Suprapubic skin (tissue), 4 donors: ENCODE measurements around the gene IQSEC3. TPM values are rescaled to one million over a fixed set of nuclear protein-coding genes. Genes with fewer than 3 reads are reported as not detected.

Experiments
- DNase-seq, 2 donors: peaks; one replicate each; pipeline ENCODE4 v3.0.0-alpha.2; 2019; ENCODE audit warnings: low spot score in 2 of 2
- H3K27ac ChIP-seq: fragments of 200-600 bp; sonication (generic); one replicate; pipeline ENCODE4 v1.5.1; 2019
- H3K27me3 ChIP-seq: fragments of 200-600 bp; sonication (generic); one replicate; pipeline ENCODE4 v1.5.1; 2019
- H3K36me3 ChIP-seq: fragments of 200-600 bp; sonication (generic); one replicate; pipeline ENCODE4 v1.5.1; 2019
- H3K4me1 ChIP-seq: fragments of 200-600 bp; sonication (generic); one replicate; pipeline ENCODE4 v1.5.1; 2019
- H3K4me3 ChIP-seq: fragments of 200-600 bp; sonication (generic); one replicate; pipeline ENCODE4 v1.5.1; 2019; ENCODE audit warnings: mild to moderate bottlenecking
- H3K9me3 ChIP-seq: fragments of 200-600 bp; sonication (generic); one replicate; pipeline ENCODE4 v1.5.1; 2019
- CTCF ChIP-seq, 2 donors: fragments of 200-600 bp in 1 of 2; fragments of 450-650 bp in 1 of 2; sonication (generic) in 1 of 2; IDR thresholded peaks; one replicate each; pipeline ENCODE4 v1.5.1; 2016 to 2019; ENCODE audit warnings: antibody characterized with exemption in 2 of 2, mild to moderate bottlenecking in 1 of 2, moderate library complexity in 1 of 2
- EP300 ChIP-seq: sonication (generic); formaldehyde crosslinking; IDR thresholded peaks from one replicate; pipeline ENCODE4 v1.6.1; 2017; ENCODE audit warnings: antibody characterized with exemption
- POLR2A ChIP-seq, 2 donors: fragments of 450-650 bp; IDR thresholded peaks; one replicate each; pipeline ENCODE4 v1.6.1; 2017; ENCODE audit warnings: antibody characterized with exemption in 2 of 2, mild to moderate bottlenecking in 2 of 2, moderate library complexity in 2 of 2
- POLR2AphosphoS5 ChIP-seq, 3 donors: sonication (generic); formaldehyde crosslinking; IDR thresholded peaks; one replicate each; pipeline ENCODE4 v1.6.1; 2017; ENCODE audit warnings: antibody characterized with exemption in 3 of 3
- WGBS: methylation state at CpG from one replicate; pipeline ENCODE4 v1.1.5; 2018; 5-methylcytosine and 5-hydroxymethylcytosine counted together
- total RNA-seq, 4 donors: library from RNA; depleted of rRNA; stranded (reverse); fragments of >200 nt; gene quantifications; one replicate each; pipeline ENCODE4 v1.1.0, GENCODE V29; 2016

The IQSEC3 gene
- total RNA-seq, 4 donors from 2014 or later, result 0.18 to 0.21 TPM; not detected in 2

GRCh38 chr12:167959-168600 is 101.5 kb downstream of the IQSEC3 start:
- no peak for DNase-seq
- no peak for TF ChIP-seq EP300
- no peak for TF ChIP-seq CTCF (IDR thresholded peaks at IDR 0.05)
- TF ChIP-seq POLR2AphosphoS5 (IDR thresholded peaks at IDR 0.05), result no peak
- no peak for TF ChIP-seq POLR2A (IDR thresholded peaks at IDR 0.05)

GRCh38 chr12:168763-169525 is 102.4 kb downstream of the IQSEC3 start:
- WGBS, result 73% methylated on average over 20 of the region's 22 CpGs
- no peaks in the 10 kb centered on the region for H3K9me3 ChIP-seq
- no peak overlapping the region for H3K27ac ChIP-seq
- H3K4me3 ChIP-seq, result no peak overlapping the region
- peaks cover 28% of the 10 kb centered on the region for H3K27me3 ChIP-seq
- no peaks in the 10 kb centered on the region for H3K36me3 ChIP-seq
- no peak for TF ChIP-seq POLR2AphosphoS5 (IDR thresholded peaks at IDR 0.05)
- TF ChIP-seq CTCF (IDR thresholded peaks at IDR 0.05), result no peak
- TF ChIP-seq EP300, result no peak
- no peak for TF ChIP-seq POLR2A (IDR thresholded peaks at IDR 0.05)
- no peak for DNase-seq
- H3K4me1 ChIP-seq, result peaks cover 11% of the 10 kb centered on the region

More at GRCh38 chr12:167959-168600, 101.5 kb downstream of the IQSEC3 start:
- no peaks in the 10 kb centered on the region for H3K9me3 ChIP-seq
- 66% methylated on average over 11 of the region's 12 CpGs for WGBS
- H3K4me1 ChIP-seq, result peaks cover 11% of the 10 kb centered on the region
- peaks cover 23% of the 10 kb centered on the region for H3K27me3 ChIP-seq
- no peak overlapping the region for H3K4me3 ChIP-seq
- no peaks in the 10 kb centered on the region for H3K36me3 ChIP-seq
- H3K27ac ChIP-seq, result no peak overlapping the region

GRCh38 chr12:169528-170370 is 103.2 kb downstream of the IQSEC3 start:
- Histone ChIP-seq H3K4me1 (peaks cover 11% of the 10 kb centered on the region), H3K9me3 (no peaks in the 10 kb centered on the region), H3K27me3 (peaks cover 36% of the 10 kb centered on the region), H3K4me3 (no peak overlapping the region), H3K27ac (no peak overlapping the region), H3K36me3 (no peaks in the 10 kb centered on the region)
- TF ChIP-seq POLR2AphosphoS5 (IDR thresholded peaks at IDR 0.05), result no peak
- no peak for TF ChIP-seq EP300
- TF ChIP-seq CTCF (IDR thresholded peaks at IDR 0.05), result no peak
- TF ChIP-seq POLR2A (IDR thresholded peaks at IDR 0.05), result no peak
- DNase-seq, result no peak
- 87% methylated on average over 17 of the region's 17 CpGs for WGBS

GRCh38 chr12:170371-171225 is 104.0 kb downstream of the IQSEC3 start:
- WGBS, result 84% methylated on average over 17 of the region's 29 CpGs
- Histone ChIP-seq H3K4me3 (no peak overlapping the region), H3K9me3 (no peaks in the 10 kb centered on the region), H3K4me1 (peaks cover 11% of the 10 kb centered on the region), H3K27ac (no peak overlapping the region), H3K36me3 (no peaks in the 10 kb centered on the region), H3K27me3 (peaks cover 45% of the 10 kb centered on the region)
- TF ChIP-seq POLR2AphosphoS5 (IDR thresholded peaks at IDR 0.05), result no peak
- no peak for TF ChIP-seq POLR2A (IDR thresholded peaks at IDR 0.05)
- DNase-seq, result no peak

GRCh38 chr12:171276-171675 is 104.7 kb downstream of the IQSEC3 start:
- DNase-seq, result no peak
- no peaks in the 10 kb centered on the region for H3K36me3 ChIP-seq
- peaks cover 14% of the 10 kb centered on the region for H3K4me1 ChIP-seq
- no peaks in the 10 kb centered on the region for H3K9me3 ChIP-seq
- H3K27ac ChIP-seq, result no peak overlapping the region
- H3K27me3 ChIP-seq, result peaks cover 52% of the 10 kb centered on the region
- TF ChIP-seq EP300, result no peak
- TF ChIP-seq POLR2AphosphoS5 (IDR thresholded peaks at IDR 0.05), result no peak
- TF ChIP-seq POLR2A (IDR thresholded peaks at IDR 0.05), result no peak
- TF ChIP-seq CTCF (IDR thresholded peaks at IDR 0.05), result no peak
- H3K4me3 ChIP-seq, result no peak overlapping the region
- 79% methylated on average over 10 of the region's 10 CpGs for WGBS
